ENCODE measurements around the gene CCDC196.

DNA sequence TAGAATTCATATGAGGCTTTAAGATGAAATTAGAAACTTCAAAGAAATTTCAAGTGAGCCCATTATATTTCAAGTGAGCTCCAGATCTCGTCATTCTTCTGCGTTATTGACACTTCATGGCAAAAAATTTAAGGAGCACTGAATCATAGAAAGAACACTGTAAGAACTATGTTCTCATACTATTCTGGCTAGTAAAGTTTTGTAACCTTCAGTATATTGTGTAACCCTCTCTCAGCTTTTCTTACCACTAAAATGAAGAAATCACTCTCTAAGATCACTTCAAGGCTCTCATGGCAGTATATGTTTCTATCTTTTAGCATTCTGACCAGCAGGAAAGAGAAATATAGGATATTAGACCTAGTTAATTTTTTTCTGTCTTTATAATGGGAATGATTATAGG lies 28.0 kb downstream of the CCDC196 start:
- TF ChIP-seq, protein P1, sequence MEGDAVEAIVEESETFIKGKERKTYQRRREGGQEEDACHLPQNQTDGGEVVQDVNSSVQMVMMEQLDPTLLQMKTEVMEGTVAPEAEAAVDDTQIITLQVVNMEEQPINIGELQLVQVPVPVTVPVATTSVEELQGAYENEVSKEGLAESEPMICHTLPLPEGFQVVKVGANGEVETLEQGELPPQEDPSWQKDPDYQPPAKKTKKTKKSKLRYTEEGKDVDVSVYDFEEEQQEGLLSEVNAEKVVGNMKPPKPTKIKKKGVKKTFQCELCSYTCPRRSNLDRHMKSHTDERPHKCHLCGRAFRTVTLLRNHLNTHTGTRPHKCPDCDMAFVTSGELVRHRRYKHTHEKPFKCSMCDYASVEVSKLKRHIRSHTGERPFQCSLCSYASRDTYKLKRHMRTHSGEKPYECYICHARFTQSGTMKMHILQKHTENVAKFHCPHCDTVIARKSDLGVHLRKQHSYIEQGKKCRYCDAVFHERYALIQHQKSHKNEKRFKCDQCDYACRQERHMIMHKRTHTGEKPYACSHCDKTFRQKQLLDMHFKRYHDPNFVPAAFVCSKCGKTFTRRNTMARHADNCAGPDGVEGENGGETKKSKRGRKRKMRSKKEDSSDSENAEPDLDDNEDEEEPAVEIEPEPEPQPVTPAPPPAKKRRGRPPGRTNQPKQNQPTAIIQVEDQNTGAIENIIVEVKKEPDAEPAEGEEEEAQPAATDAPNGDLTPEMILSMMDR (IDR thresholded peaks at IDR 0.05) = no peak
- no peak for TF ChIP-seq POLR2A (IDR thresholded peaks at IDR 0.05)

Data from stomach (tissue), 4 donors.